ENCODE data around the gene HOXD1. TPM values are rescaled to one million over a fixed set of nuclear protein-coding genes. Genes with fewer than 3 reads are reported as not detected.

HOXD1 gene
- total and polyA plus RNA-seq, 2 donors (not counting 3 experiments of a cell fraction or from before 2014, with no cell fraction given), result 6.6 to 10.4 TPM

- TF ChIP-seq FOS (IDR thresholded peaks at IDR 0.05; ENCODE audit: borderline replicate concordance, insufficient read depth, low read length) (no peak), POLR2AphosphoS5 (IDR thresholded peaks at IDR 0.05; ENCODE audit: insufficient read depth, low read depth, low read length) (no peak), GATA2 (IDR thresholded peaks at IDR 0.05; ENCODE audit: insufficient read depth, insufficient read length, low read depth, low read length) (no peak), CTCF (IDR thresholded peaks at IDR 0.05; ENCODE audit: extremely low read depth in 1 of 2, insufficient read depth in 1 of 2, low read depth in 1 of 2, low read length in 2 of 2) (no peak), JUN (IDR thresholded peaks at IDR 0.05; ENCODE audit: borderline replicate concordance, insufficient read depth, insufficient read length, low read depth) (no peak), MAX (IDR thresholded peaks at IDR 0.05; ENCODE audit: insufficient read depth, insufficient read length) (no peak), POLR2A (IDR thresholded peaks at IDR 0.05; ENCODE audit: low read depth, low read length) (no peak), MYC (IDR thresholded peaks at IDR 0.05; ENCODE audit: low read depth, low read length) (no peak), EZH2 (IDR thresholded peaks at IDR 0.05; ENCODE audit: borderline replicate concordance, low read depth, low read length, severe bottlenecking) (no peak)
- DNase-seq (ENCODE audit: low read depth, low spot score) (no peak), FAIRE-seq (peak; percentile 60)
- Histone ChIP-seq H3K36me3 (ENCODE audit: control insufficient read depth in 2 of 2, extremely low read depth in 1 of 2, insufficient read depth in 2 of 2, low read length in 2 of 2) (no peaks in the 10 kb centered on the region), H3K9me1 (replicated peaks; ENCODE audit: control insufficient read depth, extremely low read depth, insufficient read depth, low read length) (no peaks in the 10 kb centered on the region), H4K20me1 (replicated peaks; ENCODE audit: control insufficient read depth, extremely low read depth, insufficient read depth, low read length) (no peaks in the 10 kb centered on the region), H3K4me1 (ENCODE audit: control insufficient read depth, extremely low read depth, insufficient read depth, low read length) (peaks cover 25% of the 10 kb centered on the region), H3K9me3 (replicated peaks; ENCODE audit: control insufficient read depth, insufficient read depth, low read length) (no peaks in the 10 kb centered on the region), H3K27me3 (ENCODE audit: control insufficient read depth in 2 of 2, insufficient read depth in 2 of 2, low read length in 2 of 2) (no peaks in the 10 kb centered on the region), H3K9ac (replicated peaks; ENCODE audit: extremely low read depth, insufficient read depth, low read length) (peak overlapping the region; percentile 78), H3K27ac (ENCODE audit: insufficient read depth, low read depth, low read length) (peak overlapping the region; percentile 74), H3K4me2 (ENCODE audit: insufficient read depth, low read length) (peak overlapping the region; percentile 98), H3K4me3 (replicated peaks in 1 of 3; ENCODE audit: insufficient read depth in 1 of 3, low read depth in 1 of 3, low read length in 3 of 3) (peak overlapping the region; percentile 86 to 96 (median 93)), H2AFZ (ENCODE audit: low read depth, low read length) (peak overlapping the region; percentile 95), H3K79me2 (ENCODE audit: control insufficient read depth, insufficient read depth, low read length) (peaks cover 4% of the 10 kb centered on the region)
- TSS peak; percentile 46 for BruUV-seq (replicated peaks)
- CTCF ChIA-PET, result interaction anchor here (0.7 to 6.6 kb wide), 11 partner anchors 8 to 450 kb away, joined by 3 to 59 read pairs (median 5); no protein-coding TSS in a partner anchor
- POLR2A ChIA-PET, result interaction anchor here (0.5 to 0.9 kb wide), 2 partner anchors 9 to 47 kb away, joined by 3 to 7 read pairs; no protein-coding TSS in a partner anchor
- dilution Hi-C loops (cut with MboI; ENCODE audit: extremely low pct_ligation_motif_present, low sequenced_read_pairs) (no loop called here), intact Hi-C loops (cut with micrococcal nuclease) (loop anchor here (5.0 kb wide), 2 partner anchors 95 to 465 kb away; no protein-coding TSS in a partner anchor)
Measured at GRCh38 chr2:176187200-176187898, 1.1 kb upstream of the HOXD1 start.

All from endothelial cell of umbilical vein (primary cell).